SK-N-SH (cell line): ENCODE data around the gene PHF21A.

Experiments
- NRF1 ChIP-seq: IDR thresholded peaks from 2 replicates; pipeline ENCODE4 v1.6.1; 2012; ENCODE audit warnings: low read depth, mild to moderate bottlenecking, low read length
- REST ChIP-seq: IDR thresholded peaks from 2 replicates; pipeline ENCODE4 v1.6.1; 2012; ENCODE audit warnings: mild to moderate bottlenecking, low read depth, low read length, moderate library complexity
- TF ChIP-seq, protein P1 (sequence below): fragments of 200-600 bp; sonication (generic); IDR thresholded peaks from 2 replicates; pipeline ENCODE4 v1.6.1; 2017; ENCODE audit warnings: antibody characterized with exemption, mild to moderate bottlenecking, moderate library complexity
- TF ChIP-seq, protein P2 (sequence below): IDR thresholded peaks from 2 replicates; pipeline ENCODE4 v1.4.0; 2012; ENCODE audit warnings: low read depth

GRCh38 chr11:45941285-45941684 lies 180.0 kb downstream of the PHF21A start:
- TF ChIP-seq, protein P1, sequence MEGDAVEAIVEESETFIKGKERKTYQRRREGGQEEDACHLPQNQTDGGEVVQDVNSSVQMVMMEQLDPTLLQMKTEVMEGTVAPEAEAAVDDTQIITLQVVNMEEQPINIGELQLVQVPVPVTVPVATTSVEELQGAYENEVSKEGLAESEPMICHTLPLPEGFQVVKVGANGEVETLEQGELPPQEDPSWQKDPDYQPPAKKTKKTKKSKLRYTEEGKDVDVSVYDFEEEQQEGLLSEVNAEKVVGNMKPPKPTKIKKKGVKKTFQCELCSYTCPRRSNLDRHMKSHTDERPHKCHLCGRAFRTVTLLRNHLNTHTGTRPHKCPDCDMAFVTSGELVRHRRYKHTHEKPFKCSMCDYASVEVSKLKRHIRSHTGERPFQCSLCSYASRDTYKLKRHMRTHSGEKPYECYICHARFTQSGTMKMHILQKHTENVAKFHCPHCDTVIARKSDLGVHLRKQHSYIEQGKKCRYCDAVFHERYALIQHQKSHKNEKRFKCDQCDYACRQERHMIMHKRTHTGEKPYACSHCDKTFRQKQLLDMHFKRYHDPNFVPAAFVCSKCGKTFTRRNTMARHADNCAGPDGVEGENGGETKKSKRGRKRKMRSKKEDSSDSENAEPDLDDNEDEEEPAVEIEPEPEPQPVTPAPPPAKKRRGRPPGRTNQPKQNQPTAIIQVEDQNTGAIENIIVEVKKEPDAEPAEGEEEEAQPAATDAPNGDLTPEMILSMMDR, result no peak
- TF ChIP-seq NRF1 (no peak), REST (no peak)
- TF ChIP-seq, protein P2, sequence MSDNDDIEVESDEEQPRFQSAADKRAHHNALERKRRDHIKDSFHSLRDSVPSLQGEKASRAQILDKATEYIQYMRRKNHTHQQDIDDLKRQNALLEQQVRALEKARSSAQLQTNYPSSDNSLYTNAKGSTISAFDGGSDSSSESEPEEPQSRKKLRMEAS, result no peak
